Activated CD4-positive, alpha-beta memory T cell treated with anti-CD3 and anti-CD28 coated beads, Interleukin-2, amount 10 ng/mL, durations not matched to agents 7 days and 5 days (primary cell): ENCODE measurements around the gene ADAD2. TPM values are rescaled to one million over a fixed set of nuclear protein-coding genes. Genes with fewer than 3 reads are reported as not detected.
A peak's percentile ranks its signal among the peaks of the same experiment; 100 is the strongest.

ENCODE experiments used
- CTCF ChIA-PET: fragments of 350-600 bp; sonication (Branson Sonifier 250); formaldehyde crosslinking; loops from one replicate; lab custom pipeline; 2021; ENCODE audit warnings: antibody characterized with exemption, inconsistent platforms; lab: Charles Lee
- POLR2A ChIA-PET: fragments of 350-600 bp; sonication (Branson Sonifier 250); formaldehyde crosslinking; loops from one replicate; lab custom pipeline; 2021; ENCODE audit warnings: antibody characterized with exemption; lab: Charles Lee
- DNase-seq: peaks from one replicate; pipeline ENCODE4 v3.0.0-alpha.2; 2020
- H3K27ac Mint-ChIP-seq: one replicate; pipeline ENCODE4 v1.8.0; 2021; ENCODE audit warnings: mild to moderate bottlenecking, mixed read lengths
- H3K27me3 Mint-ChIP-seq: one replicate; pipeline ENCODE4 v1.8.0; 2021; ENCODE audit warnings: mixed read lengths
- H3K36me3 Mint-ChIP-seq: one replicate; pipeline ENCODE4 v1.8.0; 2021; ENCODE audit warnings: low read depth, mixed read lengths
- H3K4me1 Mint-ChIP-seq: one replicate; pipeline ENCODE4 v1.8.0; 2021; ENCODE audit warnings: mixed read lengths
- H3K4me3 Mint-ChIP-seq: one replicate; pipeline ENCODE4 v1.8.0; 2021; ENCODE audit warnings: mild to moderate bottlenecking, mixed read lengths
- H3K9me3 Mint-ChIP-seq: one replicate; pipeline ENCODE4 v1.8.0; 2021; ENCODE audit warnings: mixed read lengths
- total RNA-seq, 2 experiments: library from RNA; stranded (reverse); gene quantifications; one replicate each; pipeline ENCODE4 v1.2.3, GENCODE V29; 2021

ADAD2 gene
- total RNA-seq, 2 experiments from 2014 or later = not detected

DNA sequence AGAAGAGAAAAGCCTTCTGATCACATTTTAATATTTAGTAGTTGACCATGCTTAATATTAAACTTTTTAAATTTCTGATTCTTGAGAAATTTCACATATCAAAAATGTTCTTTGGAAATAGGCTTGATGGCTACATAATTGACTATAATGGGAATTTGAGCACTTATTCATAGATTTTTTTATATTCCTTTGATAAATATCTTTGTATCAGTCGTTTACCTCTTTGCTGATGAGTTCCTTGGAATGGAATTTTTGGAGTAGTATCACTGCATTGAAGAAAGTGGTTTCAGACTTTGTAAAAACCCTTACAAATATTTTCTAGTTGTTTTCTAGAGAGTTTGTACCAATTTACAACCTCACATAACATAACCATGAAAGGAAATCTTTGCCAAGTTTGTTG is 31.2 kb upstream of the ADAD2 start:
- H3K4me3 Mint-ChIP-seq = no peak overlapping the region

DNA sequence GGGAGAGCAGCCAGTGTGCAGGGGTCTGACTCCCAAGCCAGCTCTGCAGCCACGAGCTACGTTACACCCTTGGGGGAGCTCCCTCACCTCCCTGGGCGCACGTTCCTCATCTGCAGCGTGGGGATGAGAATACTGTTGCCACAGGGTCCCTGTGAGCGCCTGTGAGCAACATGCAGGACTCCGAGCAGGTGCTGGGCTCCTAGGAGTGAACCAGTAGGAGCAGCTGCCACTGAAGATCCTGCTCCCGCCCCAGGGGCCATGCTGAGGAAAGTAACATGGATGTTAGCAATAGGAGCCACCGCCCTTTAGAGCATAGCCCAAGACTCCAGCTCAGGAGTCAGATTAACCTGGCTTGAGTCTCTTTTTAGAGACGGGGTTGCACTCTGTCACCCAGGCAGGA is 29.9 kb upstream of the ADAD2 start:
- peaks cover 3% of the 10 kb centered on the region for H3K4me1 Mint-ChIP-seq
- POLR2A ChIA-PET = no interaction called here
- H3K27ac Mint-ChIP-seq = no peak overlapping the region
- H3K36me3 Mint-ChIP-seq = no peaks in the 10 kb centered on the region
- H3K9me3 Mint-ChIP-seq = no peaks in the 10 kb centered on the region
- H3K27me3 Mint-ChIP-seq = peaks cover 51% of the 10 kb centered on the region
- H3K4me3 Mint-ChIP-seq = no peak overlapping the region
- CTCF ChIA-PET = interaction anchor here (0.7 to 1.0 kb wide), 2 partner anchors 26 to 652 kb away, joined by 3 to 4 read pairs; partner anchors contain the start of gene TAF1C
- no peak for DNase-seq

More for the DNA sequence above, 31.2 kb upstream of the ADAD2 start:
- CTCF ChIA-PET = interaction anchor here (1.0 kb wide), 1 partner anchor 27 kb away, joined by 4 read pairs; the partner anchor contains the start of gene TAF1C
- H3K27ac Mint-ChIP-seq = no peak overlapping the region
- peaks cover 52% of the 10 kb centered on the region for H3K27me3 Mint-ChIP-seq
- H3K9me3 Mint-ChIP-seq = no peaks in the 10 kb centered on the region
- POLR2A ChIA-PET = no interaction called here
- no peaks in the 10 kb centered on the region for H3K4me1 Mint-ChIP-seq
- no peak for DNase-seq
- H3K36me3 Mint-ChIP-seq = no peaks in the 10 kb centered on the region

DNA sequence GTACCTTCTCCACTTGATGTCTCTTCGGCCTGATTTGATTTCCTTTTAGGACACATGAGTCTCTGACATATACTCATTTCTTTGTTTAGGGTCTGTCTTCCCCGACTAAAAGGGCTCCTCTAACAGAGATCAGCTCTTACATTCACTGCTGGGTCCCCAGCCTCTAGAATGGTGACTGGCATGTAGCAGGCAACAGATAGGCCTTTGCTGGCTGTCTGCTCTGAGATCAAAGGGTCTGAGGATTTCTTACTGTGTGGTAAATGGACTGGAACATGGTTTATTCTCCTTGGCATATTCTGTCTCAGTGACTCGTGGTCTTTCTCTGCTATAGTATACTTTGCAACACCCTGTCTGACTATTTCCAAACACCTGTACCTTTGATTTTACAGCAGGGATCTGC is 29.2 kb upstream of the ADAD2 start:
- no peak for DNase-seq
- Mint-ChIP-seq H3K4me3 (no peak overlapping the region), H3K27me3 (peaks cover 51% of the 10 kb centered on the region), H3K36me3 (no peaks in the 10 kb centered on the region), H3K27ac (no peak overlapping the region), H3K4me1 (peaks cover 4% of the 10 kb centered on the region), H3K9me3 (no peaks in the 10 kb centered on the region)
- ChIA-PET CTCF (no interaction called here), POLR2A (no interaction called here)

DNA sequence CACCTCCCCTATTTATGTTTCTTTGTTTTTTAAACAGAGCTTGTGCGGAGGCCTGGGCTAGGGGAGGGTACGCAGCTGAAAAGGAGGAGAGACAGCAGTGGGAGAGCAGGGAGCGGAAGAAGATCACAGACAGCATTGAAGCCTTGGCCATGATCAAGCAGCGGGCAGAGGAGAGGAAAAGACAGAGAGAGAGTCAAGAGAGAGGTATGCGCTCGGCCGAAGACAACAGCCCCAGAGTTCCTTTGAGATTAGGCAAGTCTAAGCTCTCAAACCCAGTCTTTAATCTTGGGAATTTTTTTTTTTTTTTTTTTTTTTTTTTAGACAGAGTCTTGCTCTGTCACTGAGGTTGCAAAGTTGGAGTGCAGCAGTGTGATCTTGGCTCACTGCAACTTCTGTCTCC is 25.2 kb upstream of the ADAD2 start:
- Mint-ChIP-seq H3K27ac (no peak overlapping the region), H3K4me3 (no peak overlapping the region), H3K27me3 (peaks cover 40% of the 10 kb centered on the region), H3K36me3 (no peaks in the 10 kb centered on the region), H3K4me1 (peaks cover 5% of the 10 kb centered on the region), H3K9me3 (no peaks in the 10 kb centered on the region)
- DNase-seq = no peak
- ChIA-PET POLR2A (no interaction called here), CTCF (interaction anchor here (1.0 to 1.8 kb wide), 3 partner anchors 9 to 209 kb away, joined by 3 to 6 read pairs (median 4); no protein-coding TSS in a partner anchor)

DNA sequence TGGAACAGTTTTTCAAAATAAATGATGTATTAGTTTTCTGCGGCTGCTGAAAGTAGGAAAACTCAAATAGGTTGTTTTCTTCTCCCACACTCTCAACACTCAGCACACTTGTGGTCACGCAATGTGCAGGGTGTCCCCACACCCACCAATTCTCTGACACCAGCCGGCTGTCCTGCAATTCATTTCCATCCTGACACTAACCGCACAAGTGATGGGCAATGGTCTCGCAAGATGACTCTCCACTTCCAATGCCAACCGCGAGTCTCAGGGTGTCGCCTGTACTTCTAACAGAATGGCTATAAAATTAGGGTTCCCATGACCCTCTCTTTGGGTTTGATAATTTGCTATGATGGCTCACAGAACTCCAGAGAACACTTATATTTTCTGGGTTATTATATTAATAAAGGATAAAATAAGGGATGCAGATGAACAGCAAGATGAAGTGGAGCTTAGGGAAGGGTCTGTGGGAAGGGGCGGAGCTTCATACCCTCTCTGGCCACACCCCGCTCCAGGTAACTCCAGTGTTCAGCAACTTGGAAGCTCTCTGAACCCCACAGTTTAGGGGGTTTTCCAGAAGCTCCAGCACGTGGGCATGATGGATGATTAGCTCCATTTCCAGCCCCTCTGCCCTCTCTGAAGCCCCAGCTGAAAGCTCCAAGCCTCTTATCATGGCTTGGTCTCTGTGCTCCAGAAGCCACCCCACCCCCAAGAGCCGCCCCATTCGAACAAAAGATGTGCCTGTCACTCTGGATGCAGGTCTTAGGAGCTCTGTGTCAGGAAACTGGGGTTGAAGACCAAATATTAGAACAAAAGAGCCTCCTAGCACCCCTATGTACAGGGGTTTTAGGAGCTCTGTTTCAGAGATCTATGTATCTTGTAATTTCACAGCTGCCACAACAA is 23.9 kb upstream of the ADAD2 start:
- peaks cover 5% of the 10 kb centered on the region for H3K4me1 Mint-ChIP-seq
- DNase-seq = no peak
- no peak overlapping the region for H3K27ac Mint-ChIP-seq
- no peaks in the 10 kb centered on the region for H3K36me3 Mint-ChIP-seq
- CTCF ChIA-PET = interaction anchor here (1.0 to 1.8 kb wide), 5 partner anchors 8 to 210 kb away, joined by 3 to 9 read pairs (median 4); partner anchors contain the start of gene TAF1C
- POLR2A ChIA-PET = interaction anchor here (1.4 to 1.8 kb wide), 2 partner anchors 20 to 50 kb away, joined by 4 read pairs; partner anchors contain the start of genes MBTPS1 and TAF1C
- H3K27me3 Mint-ChIP-seq = peaks cover 34% of the 10 kb centered on the region
- H3K9me3 Mint-ChIP-seq = no peaks in the 10 kb centered on the region
- H3K4me3 Mint-ChIP-seq = no peak overlapping the region

DNA sequence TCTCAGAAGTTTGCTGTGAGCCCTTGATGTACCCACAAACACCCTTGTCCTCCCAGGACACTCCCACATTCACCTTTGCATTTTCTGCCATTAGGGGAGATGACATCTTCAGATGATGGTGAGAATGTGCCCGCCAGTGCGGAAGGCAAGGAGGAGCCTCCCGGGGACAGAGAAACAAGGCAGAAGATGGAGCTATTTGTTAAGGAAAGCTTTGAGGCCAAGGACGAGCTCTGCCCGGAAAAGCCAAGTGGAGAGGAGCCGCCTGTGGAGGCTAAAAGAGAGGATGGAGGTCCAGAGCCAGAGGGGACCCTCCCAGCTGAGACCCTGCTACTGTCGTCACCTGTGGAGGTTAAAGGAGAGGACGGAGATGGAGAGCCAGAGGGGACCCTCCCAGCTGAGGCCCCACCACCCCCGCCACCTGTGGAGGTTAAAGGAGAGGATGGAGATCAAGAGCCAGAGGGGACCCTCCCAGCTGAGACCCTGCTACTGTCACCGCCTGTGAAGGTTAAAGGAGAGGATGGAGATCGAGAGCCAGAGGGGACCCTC is 21.1 kb upstream of the ADAD2 start:
- ChIA-PET CTCF (interaction anchor here (0.6 to 2.3 kb wide), 4 partner anchors 17 to 85 kb away, joined by 4 to 13 read pairs (median 5); partner anchors contain the start of genes MBTPS1 and TAF1C), POLR2A (no interaction called here)
- Mint-ChIP-seq H3K4me3 (no peak overlapping the region), H3K4me1 (peaks cover 5% of the 10 kb centered on the region), H3K27ac (no peak overlapping the region), H3K27me3 (peaks cover 27% of the 10 kb centered on the region), H3K9me3 (no peaks in the 10 kb centered on the region), H3K36me3 (no peaks in the 10 kb centered on the region)
- DNase-seq = no peak

DNA sequence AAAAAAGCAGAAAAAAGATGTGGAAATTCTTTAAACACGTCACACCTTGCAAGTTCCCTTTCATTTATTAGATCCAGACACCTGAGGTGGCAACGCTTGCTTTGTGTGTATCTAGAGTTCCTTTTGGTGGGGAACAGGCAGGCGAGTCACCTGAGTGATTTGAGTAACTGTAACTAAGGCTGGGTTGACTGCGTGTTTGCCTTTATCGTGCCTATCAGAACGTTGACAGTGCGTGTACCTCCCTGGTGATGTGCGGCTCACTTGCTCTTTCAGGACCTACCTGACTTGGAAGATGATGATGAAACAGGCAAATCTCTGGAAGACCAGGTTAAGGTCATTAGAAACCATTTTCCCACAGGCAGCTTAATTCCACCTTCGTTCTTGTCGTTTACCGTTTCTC is 16.6 kb upstream of the ADAD2 start:
- ChIA-PET CTCF (interaction anchor here (1.0 to 4.4 kb wide), 8 partner anchors 8 to 113 kb away, joined by 3 to 49 read pairs (median 6); partner anchors contain the start of gene TAF1C), POLR2A (interaction anchor here (2.0 kb wide), 1 partner anchor 90 kb away, joined by 5 read pairs; no protein-coding TSS in a partner anchor)
- DNase-seq = no peak
- no peak overlapping the region for H3K4me3 Mint-ChIP-seq
- H3K4me1 Mint-ChIP-seq = peaks cover 2% of the 10 kb centered on the region
- H3K27ac Mint-ChIP-seq = no peak overlapping the region
- H3K36me3 Mint-ChIP-seq = peaks cover 5% of the 10 kb centered on the region
- no peaks in the 10 kb centered on the region for H3K9me3 Mint-ChIP-seq
- H3K27me3 Mint-ChIP-seq = peaks cover 17% of the 10 kb centered on the region

DNA sequence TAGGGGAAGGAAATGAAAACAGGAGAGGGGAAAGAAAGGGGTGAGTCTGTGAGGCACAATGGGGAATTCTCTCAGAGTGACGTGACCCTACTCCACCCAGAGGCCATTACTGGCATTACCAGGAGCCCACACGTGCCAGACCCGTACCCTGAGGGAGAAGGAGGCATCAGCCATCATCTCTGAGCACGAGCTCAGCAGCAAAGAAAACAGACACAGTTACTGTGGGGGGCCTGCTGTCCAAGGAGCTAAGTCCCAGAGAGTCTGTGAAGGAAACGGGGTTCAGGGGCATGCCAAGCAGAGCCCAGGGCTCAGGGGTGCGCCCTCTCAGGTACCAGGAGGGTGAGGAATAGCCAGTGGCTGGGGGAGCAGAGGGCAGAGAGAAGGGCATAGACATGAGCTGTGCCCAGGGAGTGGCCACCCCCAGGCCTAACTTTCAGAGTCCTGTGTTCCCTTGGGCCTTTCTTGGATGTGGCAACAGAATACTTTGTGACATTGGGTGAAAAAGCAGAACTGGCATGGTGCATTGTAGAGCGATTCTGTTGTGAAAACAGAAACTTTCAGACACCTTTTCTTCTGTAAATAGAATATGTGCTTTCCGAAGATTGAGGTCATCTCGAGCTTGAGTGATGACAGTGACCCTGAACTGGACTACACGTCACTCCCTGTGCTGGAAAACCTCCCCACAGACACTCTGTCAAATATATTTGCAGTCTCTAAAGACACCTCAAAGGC is 15.4 kb upstream of the ADAD2 start:
- peak; percentile 68 for DNase-seq
- POLR2A ChIA-PET = interaction anchor here (1.2 to 2.0 kb wide), 4 partner anchors 11 to 91 kb away, joined by 3 to 6 read pairs (median 4); partner anchors contain the start of genes DNAAF1, HSDL1 and TAF1C
- Mint-ChIP-seq H3K27me3 (peaks cover 11% of the 10 kb centered on the region), H3K4me1 (peaks cover 2% of the 10 kb centered on the region), H3K27ac (no peak overlapping the region), H3K4me3 (no peak overlapping the region), H3K36me3 (peaks cover 5% of the 10 kb centered on the region), H3K9me3 (no peaks in the 10 kb centered on the region)
- CTCF ChIA-PET = interaction anchor here (0.9 to 4.4 kb wide), 12 partner anchors 9 to 219 kb away, joined by 3 to 49 read pairs (median 4); partner anchors contain the start of genes MBTPS1 and TAF1C

DNA sequence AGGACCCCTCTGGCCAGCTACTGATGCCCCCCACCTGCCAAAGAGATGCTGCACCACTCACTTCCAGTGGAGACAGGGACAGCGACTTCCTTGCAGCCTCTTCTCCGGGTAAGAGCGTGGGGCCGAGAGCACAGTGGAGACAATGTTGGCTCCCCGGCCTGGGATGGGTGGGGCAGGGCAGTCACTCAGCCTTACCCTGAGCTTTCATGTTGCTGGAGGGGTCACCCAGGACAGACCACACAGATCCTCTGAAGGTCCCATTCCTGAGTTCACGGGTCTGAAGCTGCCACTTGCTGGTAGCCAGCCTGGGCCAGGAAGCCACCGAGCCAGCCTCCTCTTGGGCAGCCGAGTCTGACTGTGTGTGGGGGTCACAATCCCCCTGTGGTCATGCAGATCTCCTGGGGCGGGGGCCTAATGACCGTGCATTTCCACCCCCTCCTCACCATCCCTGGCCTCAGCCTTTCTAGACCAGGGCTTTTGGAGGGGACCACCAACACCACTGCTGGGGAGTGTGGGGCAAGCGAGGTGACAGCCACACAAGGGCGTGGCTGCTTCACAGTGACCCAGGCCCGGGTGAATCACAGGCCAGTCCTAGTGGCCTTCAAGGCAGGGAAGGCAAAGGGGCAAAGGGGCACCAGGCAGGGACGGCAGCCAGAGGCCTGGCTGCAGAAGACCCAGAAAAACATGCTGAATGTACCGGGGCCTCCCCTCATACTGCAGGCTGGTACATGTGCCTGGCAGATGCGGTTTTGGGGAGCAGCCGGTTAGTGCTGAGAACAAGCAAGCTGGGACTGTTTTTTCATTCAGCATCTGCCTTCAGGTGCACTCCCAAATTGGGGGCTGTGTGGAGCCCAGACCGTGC is 14.5 kb upstream of the ADAD2 start:
- H3K4me1 Mint-ChIP-seq = peaks cover 2% of the 10 kb centered on the region
- H3K36me3 Mint-ChIP-seq = peaks cover 5% of the 10 kb centered on the region
- H3K4me3 Mint-ChIP-seq = no peak overlapping the region
- POLR2A ChIA-PET = interaction anchor here (1.2 to 2.0 kb wide), 4 partner anchors 11 to 92 kb away, joined by 3 to 6 read pairs (median 4); partner anchors contain the start of genes DNAAF1, HSDL1 and TAF1C
- no peak for DNase-seq
- H3K27ac Mint-ChIP-seq = no peak overlapping the region
- H3K9me3 Mint-ChIP-seq = no peaks in the 10 kb centered on the region
- peaks cover 11% of the 10 kb centered on the region for H3K27me3 Mint-ChIP-seq
- CTCF ChIA-PET = interaction anchor here (0.9 to 4.4 kb wide), 10 partner anchors 10 to 220 kb away, joined by 3 to 49 read pairs (median 5); partner anchors contain the start of genes MBTPS1 and TAF1C

DNA sequence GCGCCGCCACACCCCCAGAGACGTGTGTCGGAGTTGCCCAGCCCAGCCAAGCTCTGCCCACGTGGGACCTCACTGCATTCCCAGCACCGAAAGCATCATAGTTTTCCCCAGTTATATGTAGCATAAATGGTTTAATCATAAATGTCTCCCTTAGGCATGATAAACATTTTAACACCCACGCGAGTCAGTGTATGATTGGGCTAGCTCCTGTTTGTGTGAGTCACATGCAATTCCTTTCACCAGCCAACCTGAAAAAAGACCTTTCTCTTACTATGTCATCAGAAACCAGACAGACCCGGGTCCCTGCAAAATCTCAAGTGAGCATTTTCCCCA is 13.2 kb upstream of the ADAD2 start:
- DNase-seq = no peak
- Mint-ChIP-seq H3K27ac (peak overlapping the region; percentile 32), H3K36me3 (peaks cover 9% of the 10 kb centered on the region), H3K4me3 (no peak overlapping the region), H3K9me3 (no peaks in the 10 kb centered on the region), H3K4me1 (peaks cover 2% of the 10 kb centered on the region), H3K27me3 (peaks cover 11% of the 10 kb centered on the region)
- ChIA-PET CTCF (interaction anchor here (1.1 to 1.8 kb wide), 3 partner anchors 9 to 114 kb away, joined by 3 to 7 read pairs (median 4); partner anchors contain the start of gene TAF1C), POLR2A (interaction anchor here (1.7 kb wide), 1 partner anchor 92 kb away, joined by 4 read pairs; no protein-coding TSS in a partner anchor)

DNA sequence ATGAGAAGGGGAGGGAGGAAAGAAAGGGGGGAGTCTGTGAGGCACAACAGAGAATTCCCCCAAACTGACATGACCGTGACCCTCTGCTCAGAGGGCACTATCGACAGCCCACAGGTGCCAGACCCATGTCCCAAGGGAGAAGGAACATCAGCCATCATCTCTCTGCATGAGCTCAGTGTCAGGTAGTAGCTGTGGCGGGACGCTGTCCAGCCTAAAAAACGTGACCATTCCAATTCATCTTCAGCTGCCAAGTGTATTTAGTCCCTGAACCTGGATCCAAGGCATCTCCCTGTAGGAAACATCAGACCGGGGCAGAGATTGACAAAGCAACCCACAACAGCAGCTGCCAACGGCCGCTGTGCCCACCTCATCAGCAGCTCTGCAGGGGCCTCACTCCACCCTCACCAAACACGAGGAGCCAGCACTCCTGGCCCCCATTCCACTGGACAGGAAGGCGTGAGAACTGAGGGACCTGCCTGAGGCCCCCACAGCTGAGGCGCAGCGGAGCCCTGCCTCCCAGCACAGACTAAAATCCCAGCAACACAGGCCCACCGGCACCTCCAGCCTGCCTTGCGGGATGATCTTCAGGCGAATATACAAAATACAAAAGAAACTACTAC is 12.7 kb upstream of the ADAD2 start:
- no peak for DNase-seq
- Mint-ChIP-seq H3K36me3 (peaks cover 12% of the 10 kb centered on the region), H3K4me3 (no peak overlapping the region), H3K27me3 (peaks cover 9% of the 10 kb centered on the region), H3K27ac (peak overlapping the region; percentile 32), H3K4me1 (peaks cover 2% of the 10 kb centered on the region), H3K9me3 (no peaks in the 10 kb centered on the region)
- ChIA-PET POLR2A (interaction anchor here (1.7 kb wide), 1 partner anchor 93 kb away, joined by 4 read pairs; no protein-coding TSS in a partner anchor), CTCF (interaction anchor here (1.3 to 1.8 kb wide), 2 partner anchors 9 to 94 kb away, joined by 4 to 7 read pairs; partner anchors contain the start of gene TAF1C)
